AML-193 (cell line): ENCODE data around the gene GNAT1.

Experiments
- DNase-seq, 2 experiments: peaks; one replicate each; lab custom pipeline; 2025; lab: John Stamatoyannopoulos, UW

GNAT1 gene

DNA sequence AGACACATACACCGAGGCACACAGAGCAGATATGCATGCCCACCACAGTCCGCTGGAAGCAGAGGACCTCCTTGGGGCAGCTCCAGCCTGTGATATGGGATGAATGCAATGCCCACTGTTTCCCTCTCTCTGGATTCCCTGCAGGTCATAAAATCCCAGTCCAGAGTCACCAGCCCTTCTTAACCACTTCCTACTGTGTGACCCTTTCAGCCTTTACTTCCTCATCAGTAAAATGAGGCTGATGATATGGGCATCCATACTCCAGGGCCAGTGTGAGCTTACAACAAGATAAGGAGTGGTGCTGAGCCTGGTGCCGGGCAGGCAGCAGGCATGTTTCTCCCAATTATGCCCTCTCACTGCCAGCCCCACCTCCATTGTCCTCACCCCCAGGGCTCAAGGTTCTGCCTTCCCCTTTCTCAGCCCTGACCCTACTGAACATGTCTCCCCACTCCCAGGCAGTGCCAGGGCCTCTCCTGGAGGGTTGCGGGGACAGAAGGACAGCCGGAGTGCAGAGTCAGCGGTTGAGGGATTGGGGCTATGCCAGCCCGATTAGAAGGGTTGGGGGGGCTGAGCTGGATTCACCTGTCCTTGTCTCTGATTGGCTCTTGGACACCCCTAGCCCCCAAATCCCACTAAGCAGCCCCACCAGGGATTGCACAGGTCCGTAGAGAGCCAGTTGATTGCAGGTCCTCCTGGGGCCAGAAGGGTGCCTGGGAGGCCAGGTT, at the start of gene GNAT1:
GNAT1 (plus strand) TSS at position 675 of the 725 bp plus-strand sequence. CDS start 116 bp downstream, outside the sequence.
- DNase-seq, result peak; percentile 66 to 75

DNA sequence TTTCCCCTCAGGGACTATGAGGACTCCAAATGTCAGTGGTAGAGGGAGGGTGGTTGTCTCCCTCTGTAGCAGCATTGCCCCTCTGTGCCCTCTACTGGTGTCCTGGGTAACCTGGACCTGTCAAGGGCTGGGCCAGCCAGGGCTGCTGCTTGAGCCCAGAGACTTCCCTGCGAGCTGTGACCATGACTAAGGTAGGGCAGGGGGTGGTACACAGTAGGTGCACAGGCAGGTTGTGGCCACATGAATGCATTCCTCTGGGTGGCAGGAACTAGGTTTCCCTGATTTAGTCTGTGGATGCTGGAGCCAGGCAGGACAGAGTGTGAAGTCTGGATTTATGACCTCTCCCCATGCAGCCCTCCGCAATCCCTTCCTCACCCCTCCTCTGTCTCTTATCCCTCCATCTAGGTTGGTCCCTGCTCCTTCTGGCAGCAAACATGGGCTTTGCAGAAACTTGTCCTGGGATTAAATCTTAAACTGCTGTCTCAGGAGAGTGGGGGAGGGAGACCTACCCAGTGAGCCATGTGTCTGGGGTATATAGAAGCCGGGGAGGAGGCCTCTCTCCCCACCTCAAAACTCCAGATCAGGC, 45.0 kb upstream of the GNAT1 start:
- peak in 1 of 2 experiments; percentile 10 for DNase-seq

- no peak for DNase-seq
Measured at GRCh38 chr3:50147016-50147415, 44.4 kb upstream of the GNAT1 start.

DNA sequence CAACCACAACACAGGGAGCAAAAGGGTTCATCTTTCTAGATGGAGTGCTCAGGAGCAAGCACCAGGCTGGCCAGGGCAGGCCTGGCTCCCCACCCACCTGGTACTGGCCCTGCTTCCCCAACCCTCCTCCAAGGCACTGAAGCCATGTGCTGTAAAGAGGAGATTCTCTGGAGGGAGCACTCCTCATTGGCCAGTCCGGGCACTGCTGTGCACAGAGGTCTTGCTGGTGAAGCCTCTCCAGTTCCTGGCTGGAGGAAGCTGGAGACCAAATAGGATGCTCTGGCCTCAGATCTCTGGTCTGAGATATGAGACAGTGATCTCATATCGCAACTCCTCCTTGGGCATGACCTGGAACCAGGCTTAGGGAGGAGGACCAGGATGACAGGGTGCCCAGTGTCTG, 44.0 kb upstream of the GNAT1 start:
- DNase-seq, result no peak

GRCh38 chr3:50147861-50148260, 43.5 kb upstream of the GNAT1 start:
- no peak for DNase-seq

DNA sequence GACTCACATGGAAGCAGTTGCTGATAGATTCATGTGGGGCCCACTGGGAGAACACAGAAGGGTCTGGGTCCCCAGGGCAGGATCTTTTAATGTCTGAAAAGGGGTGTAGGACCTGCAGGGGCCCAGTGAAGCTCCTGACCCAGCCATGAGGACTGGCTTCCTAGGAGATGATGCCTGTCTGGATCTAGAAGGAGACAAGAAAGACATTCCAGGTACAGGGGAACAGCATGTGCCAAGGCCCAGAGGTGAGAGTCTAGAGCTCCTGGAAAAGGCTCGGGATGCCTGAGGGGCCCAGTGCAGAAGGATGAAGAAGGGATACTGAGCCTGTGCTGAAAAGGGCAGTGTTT, 41.0 kb upstream of the GNAT1 start:
- no peak for DNase-seq

DNA sequence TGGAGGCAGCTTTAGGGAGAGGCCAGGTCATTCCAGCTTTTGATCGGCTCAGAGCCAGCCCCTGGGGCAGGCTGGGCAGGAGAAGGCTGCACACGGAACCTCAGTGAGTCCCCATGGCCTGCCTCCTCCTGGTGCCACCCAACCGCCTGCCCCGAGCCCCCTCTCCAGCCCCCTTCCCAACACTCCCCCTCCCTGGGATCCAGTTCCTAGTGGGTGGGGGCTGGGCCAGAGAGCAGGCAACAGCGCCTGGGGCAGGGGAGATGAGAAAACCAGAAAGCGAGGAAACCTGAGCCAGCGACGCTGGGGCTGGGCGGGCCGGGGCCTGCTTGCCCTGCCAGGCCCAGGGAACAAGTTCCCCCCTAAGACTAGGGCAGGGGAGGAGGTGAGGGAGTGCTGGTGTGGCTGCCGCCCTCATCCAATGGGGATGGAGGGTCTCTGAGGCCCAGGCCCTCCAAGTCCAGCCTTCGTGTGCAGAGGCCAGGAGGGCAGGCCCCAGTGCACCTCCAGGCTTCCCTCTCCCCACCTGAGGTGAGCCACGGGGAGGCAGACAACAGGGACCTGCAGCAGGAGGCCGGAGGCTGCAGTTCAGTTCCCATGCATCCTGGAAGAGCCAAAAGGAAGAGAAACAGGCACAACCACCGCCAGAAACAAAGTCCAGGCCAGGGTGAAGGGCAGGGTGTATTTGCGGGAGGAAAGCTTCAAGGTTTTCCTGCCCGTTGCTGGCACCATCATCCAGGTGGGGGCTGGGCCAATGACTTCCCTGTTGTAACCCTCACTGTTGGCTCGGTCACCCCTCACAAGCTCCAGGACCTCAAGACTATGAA, 40.3 kb upstream of the GNAT1 start:
- no peak for DNase-seq

DNA sequence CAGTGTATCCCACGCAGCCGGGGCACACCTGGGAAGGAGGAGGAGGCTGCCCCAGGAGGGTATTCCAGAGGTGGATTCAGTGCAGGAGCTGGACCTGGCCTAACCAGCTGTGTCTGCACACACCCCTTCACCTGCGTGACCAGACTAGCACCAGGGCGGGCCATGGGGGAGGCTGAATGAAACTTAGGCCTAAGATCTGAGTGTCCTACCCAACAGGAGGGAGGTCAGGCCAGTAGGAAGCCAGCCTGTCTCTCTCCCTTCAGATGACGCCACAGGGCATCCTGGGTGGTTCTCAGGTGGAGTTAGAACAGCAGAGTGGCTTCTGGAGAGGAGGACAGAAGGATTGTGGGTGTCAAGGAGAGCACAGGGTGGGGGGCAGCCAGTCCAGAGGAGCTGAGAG, 39.7 kb upstream of the GNAT1 start:
- DNase-seq, result no peak

- DNase-seq, result no peak
Measured at GRCh38 chr3:50153782-50154475, 37.5 kb upstream of the GNAT1 start.

DNA sequence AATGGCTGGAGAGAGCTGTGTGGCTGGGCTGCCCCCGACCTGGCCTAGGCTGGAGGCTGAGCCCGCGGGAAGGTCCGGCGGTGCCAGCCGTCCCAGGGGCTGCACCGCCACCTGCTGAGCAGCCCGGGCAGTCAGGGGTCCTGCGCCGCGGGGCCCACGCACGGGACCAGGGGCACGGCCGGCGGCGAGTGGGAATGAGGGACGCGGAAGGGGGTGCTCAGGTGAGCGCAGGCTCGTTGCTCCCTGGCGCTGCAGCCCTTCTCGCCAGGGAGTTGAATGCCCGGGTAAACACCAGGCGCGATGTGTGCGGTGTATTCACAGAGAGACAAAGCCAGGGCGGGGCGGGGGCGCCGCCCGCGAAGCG, 37.0 kb upstream of the GNAT1 start:
- no peak for DNase-seq

DNA sequence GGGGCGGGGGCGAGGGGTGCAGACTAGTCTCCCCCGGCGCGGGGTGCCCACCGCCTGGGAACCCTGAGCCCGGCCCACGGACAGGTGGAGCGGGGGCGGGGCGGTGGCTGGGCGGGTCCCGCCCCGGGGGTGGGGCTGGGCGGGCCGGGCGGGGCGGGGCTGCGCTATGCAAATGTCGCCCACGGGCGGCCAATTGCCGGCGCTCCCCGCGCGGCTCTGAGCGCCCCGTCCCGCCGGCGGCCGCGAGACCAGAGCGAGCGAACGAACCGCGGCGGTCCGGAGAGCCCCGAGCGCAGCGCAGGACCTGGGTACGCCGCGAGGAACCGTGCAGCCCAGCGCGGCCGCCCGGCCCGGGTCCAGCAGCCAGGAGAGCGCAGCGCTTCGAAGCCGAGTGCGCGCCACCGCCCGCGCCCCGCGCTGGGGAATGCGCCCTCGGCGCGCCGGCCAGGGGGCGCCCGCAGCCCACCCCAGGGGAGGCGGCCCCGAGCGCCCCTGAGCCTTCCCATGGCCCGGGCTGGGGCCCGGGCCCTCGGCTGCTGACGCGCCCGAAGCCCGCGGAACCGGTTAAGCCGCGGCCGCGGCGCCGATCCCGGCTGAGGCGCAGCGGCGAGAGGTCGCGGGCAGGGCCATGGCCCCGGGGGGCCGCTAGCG, 36.4 kb upstream of the GNAT1 start, which contains the start of gene SEMA3F:
SEMA3F (plus strand) TSS at position 485 of the 651 bp plus-strand sequence. CDS start 4,299 bp downstream, outside the sequence.
- peak; percentile 33 to 40 for DNase-seq

DNA sequence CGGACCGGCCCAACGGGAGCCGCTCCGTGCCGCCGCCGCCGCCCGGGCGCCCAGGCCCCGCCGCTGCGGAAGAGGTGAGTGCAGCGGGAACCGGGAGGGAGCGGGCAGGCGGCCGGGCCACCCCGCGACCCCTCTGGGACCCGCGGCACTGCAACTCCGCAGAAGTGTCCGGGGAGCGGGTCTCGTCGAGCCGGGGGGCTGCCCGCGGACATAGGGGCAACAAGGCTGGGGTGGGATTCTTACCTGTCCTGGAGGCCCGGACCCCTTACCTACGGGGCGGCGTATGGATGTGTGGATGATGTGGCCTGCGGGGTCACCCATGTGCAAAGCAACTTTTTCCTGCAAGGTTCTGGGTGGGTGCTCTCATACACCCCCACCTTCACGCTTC, 35.9 kb upstream of the GNAT1 start:
- DNase-seq, result no peak

DNA sequence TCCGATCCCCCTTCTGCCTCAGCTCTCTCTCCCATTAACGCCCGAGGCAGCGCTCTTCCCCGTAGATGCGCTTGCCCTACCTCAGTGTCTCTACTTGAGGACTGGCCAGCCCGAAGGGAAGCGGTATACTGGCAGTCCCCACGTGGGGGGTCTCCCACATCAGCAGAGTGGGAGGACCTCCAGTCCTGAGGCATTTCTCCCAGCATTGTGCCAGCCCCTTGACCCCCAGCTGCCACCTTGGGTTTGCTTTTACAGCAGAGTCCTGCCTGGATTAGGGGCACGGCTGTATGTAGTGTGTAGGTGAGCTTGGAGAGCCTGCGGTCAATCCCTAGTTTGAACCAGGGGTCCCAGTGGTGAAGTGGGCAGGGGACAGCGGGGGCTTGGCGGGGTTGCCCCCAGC, 35.5 kb upstream of the GNAT1 start:
- DNase-seq, result no peak

- DNase-seq, result no peak
Measured at GRCh38 chr3:50156549-50157493, 34.6 kb upstream of the GNAT1 start.

DNA sequence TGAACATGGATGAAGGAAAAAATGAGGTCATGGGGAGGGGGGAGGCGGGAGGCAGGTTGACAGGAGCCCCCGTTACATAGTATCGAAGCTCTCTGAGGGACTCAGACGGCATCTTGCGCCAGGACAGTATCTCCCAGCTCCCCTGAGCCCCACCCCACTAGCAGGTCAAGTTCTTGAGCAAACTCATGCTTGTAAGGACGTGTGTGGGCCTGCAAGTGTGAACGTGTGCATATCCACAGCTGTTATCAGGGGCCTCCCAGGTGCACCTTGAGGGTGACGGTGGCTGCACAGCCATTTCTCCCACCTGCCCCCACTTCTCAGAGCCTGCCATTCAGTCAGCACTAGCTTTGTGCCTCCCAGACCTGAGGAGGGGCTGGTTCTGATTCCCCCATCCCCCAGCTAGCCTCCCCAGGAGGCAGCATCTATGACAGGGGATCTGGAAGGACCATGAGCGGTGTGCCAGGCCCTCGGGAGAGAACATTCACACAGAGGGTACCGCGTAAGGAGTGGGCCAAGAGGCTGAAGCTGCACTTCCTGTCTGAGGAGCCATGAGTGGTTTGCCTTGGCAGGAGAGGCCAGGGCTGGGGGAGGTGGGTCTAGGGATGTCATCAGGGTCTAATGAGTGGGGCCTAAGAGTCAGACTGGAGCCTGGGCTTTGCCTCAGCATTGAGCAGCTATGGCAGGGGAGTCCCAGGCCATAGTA, 33.4 kb upstream of the GNAT1 start:
- DNase-seq, result no peak

DNA sequence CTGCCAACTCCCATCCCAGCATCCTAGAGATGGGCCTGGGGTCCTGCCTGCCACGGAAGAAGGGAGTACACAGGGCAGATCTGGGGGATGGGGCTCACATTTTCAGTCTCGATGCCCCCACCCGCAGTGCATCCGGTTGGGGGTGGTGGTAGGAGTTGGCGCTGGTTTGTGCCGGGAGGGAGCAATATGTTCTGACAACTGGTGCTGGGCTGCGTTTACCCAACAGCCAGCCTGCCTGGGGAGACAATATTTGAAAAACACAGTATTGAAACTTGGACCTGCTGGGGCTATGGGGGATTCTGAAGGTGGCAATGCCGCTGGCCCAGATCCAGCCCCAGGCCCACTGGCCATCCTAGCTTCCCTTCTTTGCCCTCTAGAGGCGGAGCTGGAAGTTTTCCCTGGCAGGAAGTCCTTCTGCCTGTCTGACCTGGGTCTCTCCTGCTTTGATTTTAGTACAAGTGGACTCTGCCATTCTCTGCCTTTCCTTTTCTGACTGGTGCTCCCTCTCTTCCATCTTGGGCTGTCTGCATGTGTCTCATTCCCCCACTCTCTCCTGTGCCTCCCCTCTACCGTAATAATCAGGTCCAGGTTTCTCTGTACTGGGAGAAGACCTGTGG, 32.8 kb upstream of the GNAT1 start:
- DNase-seq, result no peak

DNA sequence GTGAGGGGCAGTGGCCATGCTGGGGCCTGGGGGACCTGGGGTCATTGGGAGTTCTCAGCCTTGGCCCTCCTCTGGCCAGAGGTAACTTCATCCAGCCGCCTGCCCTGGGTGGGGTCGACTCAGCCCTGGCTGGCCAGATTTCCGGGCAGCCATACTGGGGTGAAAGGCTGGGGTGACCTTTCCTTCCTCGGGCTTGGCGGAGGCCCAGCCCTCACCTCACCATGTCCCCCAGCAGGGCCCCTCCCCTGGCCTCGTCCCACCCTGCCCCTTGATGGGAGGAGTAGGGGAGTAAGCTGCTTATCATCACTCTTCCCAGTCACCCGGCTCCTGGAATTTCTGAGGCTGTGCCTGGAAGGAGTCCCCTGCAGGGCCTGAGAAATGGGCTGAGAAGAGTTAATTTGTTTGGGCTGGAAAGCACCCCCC, 30.8 kb upstream of the GNAT1 start:
- no peak for DNase-seq

GRCh38 chr3:50161320-50161719, 30.1 kb upstream of the GNAT1 start:
- DNase-seq, result no peak

DNA sequence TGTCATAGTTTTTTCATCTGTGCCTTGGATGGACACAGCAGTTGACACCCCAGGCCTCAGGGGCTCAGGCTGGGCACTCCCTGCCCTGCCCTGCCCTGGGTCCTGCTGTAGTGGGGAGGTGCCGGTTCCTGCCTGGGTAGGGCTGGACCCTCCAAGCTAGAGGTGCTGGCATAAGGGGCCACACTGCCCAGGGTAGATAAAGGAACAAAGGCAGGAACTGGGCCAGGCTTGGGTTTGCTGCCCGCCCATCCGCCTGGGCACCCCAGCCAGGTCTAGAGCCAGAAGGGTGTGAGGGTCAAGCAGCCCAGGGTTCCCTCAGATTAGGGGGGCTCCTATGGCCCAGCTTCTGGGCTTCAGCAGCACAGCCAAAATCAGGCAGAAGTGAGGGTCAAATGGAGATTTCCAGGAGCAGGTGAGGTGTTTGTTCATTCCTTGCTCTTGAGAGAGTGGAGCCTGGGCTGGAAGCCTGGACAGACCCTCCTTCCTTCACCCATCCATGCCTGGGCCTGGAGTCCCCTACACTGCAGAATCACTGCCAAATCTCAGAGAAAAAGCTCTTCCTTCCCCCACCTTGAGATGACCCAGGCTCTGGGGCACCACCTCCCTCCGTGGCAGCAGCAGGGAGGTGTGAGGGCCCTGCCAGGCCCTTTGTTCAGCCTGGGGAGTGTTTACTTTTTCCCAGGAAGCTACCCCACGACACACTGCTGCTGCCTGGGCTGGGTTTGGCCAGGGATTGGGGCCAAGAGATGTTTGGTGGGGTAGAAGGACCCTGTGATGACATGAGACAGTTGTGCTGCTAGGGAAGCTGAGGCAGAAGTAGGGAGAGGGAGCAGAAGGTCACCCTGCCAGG, 29.2 kb upstream of the GNAT1 start:
- DNase-seq, result no peak
